Lower lobe of right lung (tissue), 2 donors: ENCODE results near the gene PIK3CG. TPM values are rescaled to one million over a fixed set of nuclear protein-coding genes. Genes with fewer than 3 reads are reported as not detected.
A peak's percentile ranks its signal among the peaks of the same experiment; 100 is the strongest.

Experiments
- ATAC-seq, 2 donors: fragments of 200-7000 bp; cut with Tn5 transposase; one replicate each; pipeline ENCODE4 v1.9.1; 2020 to 2022; ENCODE audit warnings: mild to moderate bottlenecking in 2 of 2, moderate library complexity in 2 of 2
- DNase-seq: peaks from one replicate; pipeline ENCODE4 v3.0.0-alpha.2; 2020
- H3K27ac ChIP-seq: fragments of 200-600 bp; one replicate; pipeline ENCODE4 v1.8.0; 2022
- H3K27me3 ChIP-seq: fragments of 200-600 bp; one replicate; pipeline ENCODE4 v1.8.0; 2022; ENCODE audit warnings: low read depth
- H3K36me3 ChIP-seq: fragments of 200-600 bp; one replicate; pipeline ENCODE4 v1.8.0; 2022; ENCODE audit warnings: mild to moderate bottlenecking
- H3K4me1 ChIP-seq: fragments of 200-600 bp; one replicate; pipeline ENCODE4 v1.8.0; 2022
- H3K4me3 ChIP-seq: fragments of 200-600 bp; one replicate; pipeline ENCODE4 v1.8.0; 2022; ENCODE audit warnings: mild to moderate bottlenecking
- H3K9me3 ChIP-seq: fragments of 200-600 bp; one replicate; pipeline ENCODE4 v1.8.0; 2022
- intact Hi-C: fragments of 100-400 bp; cut with DNase I; formaldehyde crosslinking; loops from one replicate; pipeline ENCODE4 v1.11.0; 2022
- total RNA-seq: library from RNA; stranded (reverse); fragmentation: NEBNext Ultra II Directional; extraction: Animal tissue kit (Norgen Biotek cat#: 25700); gene quantifications from one replicate; pipeline ENCODE4 v1.2.1, GENCODE V29; 2021
- TF ChIP-seq, protein P1 (sequence below): fragments of 200-600 bp; IDR thresholded peaks from one replicate; pipeline ENCODE4 v1.8.0; 2022; ENCODE audit warnings: antibody characterized with exemption, mild to moderate bottlenecking
- donor health status: DM: no; HTN: yes; CAD: no; lungs with severe emphysema.

The PIK3CG gene
- total RNA-seq, 1 donor from 2014 or later, result 14.9 TPM

GRCh38 chr7:106871793-106872571, 6.9 kb downstream of the PIK3CG start:
- peak; percentile 47 to 50 for ATAC-seq
- Histone ChIP-seq H3K36me3 (peaks cover 7% of the 10 kb centered on the region), H3K27ac (no peak overlapping the region), H3K4me1 (peaks cover 26% of the 10 kb centered on the region), H3K4me3 (no peak overlapping the region), H3K9me3 (no peaks in the 10 kb centered on the region), H3K27me3 (no peaks in the 10 kb centered on the region)
- intact Hi-C loops, result no loop called here
- DNase-seq, result no peak
- TF ChIP-seq, protein P1, sequence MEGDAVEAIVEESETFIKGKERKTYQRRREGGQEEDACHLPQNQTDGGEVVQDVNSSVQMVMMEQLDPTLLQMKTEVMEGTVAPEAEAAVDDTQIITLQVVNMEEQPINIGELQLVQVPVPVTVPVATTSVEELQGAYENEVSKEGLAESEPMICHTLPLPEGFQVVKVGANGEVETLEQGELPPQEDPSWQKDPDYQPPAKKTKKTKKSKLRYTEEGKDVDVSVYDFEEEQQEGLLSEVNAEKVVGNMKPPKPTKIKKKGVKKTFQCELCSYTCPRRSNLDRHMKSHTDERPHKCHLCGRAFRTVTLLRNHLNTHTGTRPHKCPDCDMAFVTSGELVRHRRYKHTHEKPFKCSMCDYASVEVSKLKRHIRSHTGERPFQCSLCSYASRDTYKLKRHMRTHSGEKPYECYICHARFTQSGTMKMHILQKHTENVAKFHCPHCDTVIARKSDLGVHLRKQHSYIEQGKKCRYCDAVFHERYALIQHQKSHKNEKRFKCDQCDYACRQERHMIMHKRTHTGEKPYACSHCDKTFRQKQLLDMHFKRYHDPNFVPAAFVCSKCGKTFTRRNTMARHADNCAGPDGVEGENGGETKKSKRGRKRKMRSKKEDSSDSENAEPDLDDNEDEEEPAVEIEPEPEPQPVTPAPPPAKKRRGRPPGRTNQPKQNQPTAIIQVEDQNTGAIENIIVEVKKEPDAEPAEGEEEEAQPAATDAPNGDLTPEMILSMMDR, result no peak

- Histone ChIP-seq H3K27me3 (no peaks in the 10 kb centered on the region), H3K4me3 (no peak overlapping the region), H3K27ac (no peak overlapping the region), H3K9me3 (no peaks in the 10 kb centered on the region), H3K36me3 (peaks cover 5% of the 10 kb centered on the region), H3K4me1 (peaks cover 26% of the 10 kb centered on the region)
- TF ChIP-seq, protein P1, result no peak
- intact Hi-C loops, result no loop called here
- no peak for ATAC-seq
- no peak for DNase-seq
Observed at GRCh38 chr7:106872763-106873162, 7.7 kb downstream of the PIK3CG start.

DNA sequence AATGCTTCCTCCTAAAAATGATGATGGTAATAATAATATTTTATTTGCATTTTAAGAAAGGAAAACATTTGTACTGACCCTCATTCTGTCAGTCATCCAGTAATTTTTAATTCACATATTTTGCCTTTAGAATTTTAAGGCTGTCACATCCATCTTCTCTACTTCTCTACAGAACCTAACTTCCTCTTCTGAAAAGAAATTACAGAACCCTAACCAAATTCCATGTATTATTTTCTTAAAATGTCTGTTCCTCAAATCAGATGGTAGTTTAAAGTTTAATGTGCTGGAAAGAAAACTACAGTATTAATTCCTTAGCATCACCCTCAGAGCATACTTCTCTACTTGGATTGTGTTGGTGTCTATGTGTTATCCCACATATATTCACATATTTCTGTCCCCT, 9.0 kb downstream of the PIK3CG start:
- H3K27me3 ChIP-seq, result no peaks in the 10 kb centered on the region
- H3K27ac ChIP-seq, result no peak overlapping the region
- no peaks in the 10 kb centered on the region for H3K36me3 ChIP-seq
- intact Hi-C loops, result no loop called here
- H3K4me3 ChIP-seq, result no peak overlapping the region
- ATAC-seq (no peak), DNase-seq (no peak)
- no peaks in the 10 kb centered on the region for H3K9me3 ChIP-seq
- TF ChIP-seq, protein P1, result no peak
- peaks cover 30% of the 10 kb centered on the region for H3K4me1 ChIP-seq

DNA sequence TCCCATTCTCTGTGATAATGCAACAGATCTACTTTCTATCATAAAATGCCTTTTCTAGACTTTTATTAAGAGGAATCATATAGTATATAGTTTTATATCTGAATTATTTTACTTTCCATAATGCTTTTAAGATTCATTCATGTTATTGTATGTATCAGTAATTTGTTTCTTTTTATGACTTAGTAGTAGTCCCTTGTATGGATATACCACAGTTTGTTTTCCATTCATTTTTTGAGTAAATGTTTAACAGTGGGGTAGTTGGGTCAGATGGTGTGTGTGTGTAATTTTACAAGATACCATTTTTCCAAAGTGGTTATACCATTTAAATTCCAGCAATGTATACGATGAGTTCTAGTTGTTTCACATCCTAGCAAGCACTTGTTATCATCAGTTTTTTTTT, 10.4 kb downstream of the PIK3CG start:
- Histone ChIP-seq H3K27ac (no peak overlapping the region), H3K4me3 (no peak overlapping the region), H3K36me3 (no peaks in the 10 kb centered on the region), H3K9me3 (no peaks in the 10 kb centered on the region), H3K27me3 (no peaks in the 10 kb centered on the region), H3K4me1 (peaks cover 16% of the 10 kb centered on the region)
- TF ChIP-seq, protein P1, result no peak
- intact Hi-C loops, result no loop called here
- ATAC-seq (no peak), DNase-seq (no peak)

DNA sequence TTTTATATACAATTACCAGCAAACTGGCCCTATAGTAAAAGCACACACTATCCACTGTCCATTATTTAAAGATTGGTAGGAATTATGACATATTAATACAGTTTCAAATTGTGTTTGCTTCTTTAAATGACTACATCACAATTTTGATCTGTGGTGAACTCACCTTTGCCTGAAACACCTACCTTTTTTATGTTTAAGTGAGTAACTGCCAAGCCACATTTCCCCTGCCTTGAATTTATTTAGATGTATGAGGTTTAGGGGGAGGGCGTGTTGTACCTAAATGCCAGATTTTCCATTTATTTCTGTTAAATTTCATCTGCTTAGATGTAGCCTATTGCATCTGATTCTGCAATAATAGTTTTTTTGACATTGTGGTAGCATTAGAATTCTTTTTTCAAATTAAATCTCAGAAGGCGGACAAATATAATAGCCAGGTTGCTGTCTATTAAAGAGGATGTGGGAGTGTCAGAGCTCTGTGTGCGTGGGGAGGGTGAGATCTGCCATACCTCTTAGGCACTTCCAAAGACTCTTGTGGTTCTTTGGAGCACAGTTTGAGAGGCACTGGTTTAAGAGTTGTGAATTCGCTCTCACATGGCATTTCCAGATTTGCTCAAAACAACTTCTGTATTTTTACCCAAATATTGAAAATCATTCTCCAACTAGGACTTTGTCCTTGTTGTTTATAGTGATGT, 13.8 kb downstream of the PIK3CG start:
- intact Hi-C loops, result no loop called here

More for the DNA sequence above, 13.8 kb downstream of the PIK3CG start:
- TF ChIP-seq, protein P1, result no peak
- H3K9me3 ChIP-seq, result no peaks in the 10 kb centered on the region
- H3K36me3 ChIP-seq, result peaks cover 6% of the 10 kb centered on the region
- peaks cover 5% of the 10 kb centered on the region for H3K4me1 ChIP-seq
- no peak overlapping the region for H3K4me3 ChIP-seq
- no peak for ATAC-seq
- H3K27ac ChIP-seq, result no peak overlapping the region
- no peaks in the 10 kb centered on the region for H3K27me3 ChIP-seq
- no peak for DNase-seq
